GM19099 (cell line): Measurements from ENCODE around the gene ASS1.

ENCODE experiments used
- POLR2A ChIP-seq: IDR thresholded peaks from 3 replicates; pipeline ENCODE4 v1.6.1; 2011; ENCODE audit warnings: low read depth; ENCODE audit not compliant: insufficient read length; ENCODE audit errors: extremely low read depth

The ASS1 gene

DNA sequence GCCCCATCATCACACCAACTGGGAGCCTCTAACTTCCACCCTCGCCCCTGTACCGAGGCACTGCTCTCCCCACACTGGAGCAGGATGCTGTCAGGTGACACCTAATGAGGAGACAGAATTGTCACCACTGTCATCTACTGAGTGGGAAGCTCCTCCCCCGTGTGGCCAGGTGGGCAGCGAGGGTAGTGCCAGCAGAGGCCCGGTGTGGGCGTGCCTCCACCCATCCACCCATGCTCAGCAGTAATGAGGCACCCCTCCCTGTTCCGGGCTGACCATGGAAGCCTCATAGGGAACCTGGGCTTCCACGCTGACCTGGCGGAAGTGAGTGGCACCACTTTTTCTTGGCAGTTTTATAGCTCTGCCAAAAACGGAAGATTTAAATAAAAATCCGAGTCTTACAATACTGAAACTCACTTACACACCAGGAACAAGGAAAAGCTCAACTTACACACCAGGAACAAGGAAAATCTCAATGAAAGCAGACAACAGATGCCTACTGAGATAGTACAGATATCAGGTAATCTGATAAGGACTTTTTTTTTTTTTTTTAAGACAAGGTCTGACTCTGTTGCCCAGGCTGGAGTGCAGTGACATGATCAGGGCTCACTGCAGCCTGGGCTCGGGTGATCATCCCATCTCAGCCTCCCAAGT is 30.6 kb upstream of the ASS1 start:
- TF ChIP-seq POLR2A = no peak

- TF ChIP-seq POLR2A = no peak
Observed at GRCh38 chr9:130414910-130415746, 29.6 kb upstream of the ASS1 start.

- no peak for TF ChIP-seq POLR2A
Observed at GRCh38 chr9:130417602-130418001, 27.2 kb upstream of the ASS1 start.

DNA sequence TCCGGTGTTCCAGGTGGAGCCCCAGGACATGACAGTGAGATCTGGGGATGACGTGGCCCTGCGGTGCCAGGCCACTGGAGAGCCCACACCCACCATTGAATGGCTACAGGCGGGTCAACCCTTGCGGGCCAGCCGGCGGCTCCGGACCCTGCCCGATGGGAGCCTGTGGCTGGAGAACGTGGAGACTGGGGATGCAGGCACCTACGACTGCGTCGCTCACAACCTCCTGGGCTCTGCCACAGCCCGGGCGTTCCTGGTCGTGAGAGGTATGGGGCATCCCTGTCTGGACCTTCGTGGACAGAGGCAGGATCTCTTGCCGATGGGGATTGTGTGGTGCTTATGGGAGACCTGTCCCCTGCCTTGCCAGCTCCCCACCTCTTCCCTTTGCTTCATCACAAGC is 26.0 kb upstream of the ASS1 start:
- TF ChIP-seq POLR2A = no peak

GRCh38 chr9:130419521-130420035 is 25.2 kb upstream of the ASS1 start:
- TF ChIP-seq POLR2A = no peak

DNA sequence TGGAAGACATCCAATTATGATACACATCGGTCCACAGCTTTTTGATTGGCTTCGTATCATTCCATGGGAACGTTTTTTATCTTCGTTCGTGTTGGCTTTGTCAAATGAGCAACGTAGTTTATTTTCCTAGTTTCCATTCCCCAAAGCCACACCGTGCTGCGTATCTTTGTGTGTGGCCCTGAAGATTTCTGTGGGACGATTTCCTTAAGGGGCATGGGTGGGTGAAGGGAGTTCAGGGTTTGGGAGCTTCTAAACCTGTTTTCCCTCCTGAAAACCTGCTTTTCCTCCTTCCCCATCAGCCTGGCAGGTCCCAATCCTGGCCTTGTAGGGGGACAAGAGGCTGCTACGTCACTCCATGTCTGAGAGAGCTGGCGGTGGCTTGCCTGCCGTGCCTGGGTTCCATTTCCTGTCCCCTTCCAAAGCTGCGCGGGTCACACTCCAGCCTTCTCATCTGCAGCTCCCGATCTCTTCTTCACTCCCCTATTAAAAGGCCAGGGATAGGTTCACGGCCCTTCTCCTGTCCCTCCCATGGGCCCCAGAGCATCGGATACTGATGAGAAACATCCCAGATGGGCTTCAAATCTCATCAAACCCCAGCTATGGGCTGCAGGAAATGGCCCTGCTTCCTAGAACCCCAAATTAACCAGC is 23.5 kb upstream of the ASS1 start:
- TF ChIP-seq POLR2A = no peak

- TF ChIP-seq POLR2A = no peak
Observed at GRCh38 chr9:130421802-130422276, 22.9 kb upstream of the ASS1 start.

DNA sequence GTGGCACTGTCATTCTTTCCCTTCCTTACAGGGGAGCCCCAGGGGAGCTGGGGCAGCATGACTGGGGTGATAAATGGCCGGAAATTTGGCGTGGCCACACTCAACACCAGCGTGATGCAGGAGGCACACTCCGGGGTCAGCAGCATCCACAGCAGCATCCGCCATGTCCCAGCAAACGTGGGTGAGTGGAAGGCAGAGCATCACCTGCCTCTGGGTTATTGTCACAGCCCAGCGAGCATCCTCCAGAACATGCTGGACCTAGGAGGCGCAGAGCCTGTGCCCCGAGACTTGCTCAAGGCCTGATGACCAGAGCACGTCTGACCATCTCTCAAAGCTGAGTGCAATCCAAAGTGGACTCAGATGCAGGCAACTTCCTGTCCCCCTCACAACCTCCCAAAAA is 22.2 kb upstream of the ASS1 start:
- TF ChIP-seq POLR2A = no peak

GRCh38 chr9:130423272-130423671 is 21.5 kb upstream of the ASS1 start:
- TF ChIP-seq POLR2A = no peak

- no peak for TF ChIP-seq POLR2A
Observed at GRCh38 chr9:130424595-130425454, 19.9 kb upstream of the ASS1 start.

GRCh38 chr9:130425741-130426466 is 18.9 kb upstream of the ASS1 start:
- TF ChIP-seq POLR2A = no peak

- no peak for TF ChIP-seq POLR2A
Observed at GRCh38 chr9:130426467-130426773, 18.3 kb upstream of the ASS1 start.

DNA sequence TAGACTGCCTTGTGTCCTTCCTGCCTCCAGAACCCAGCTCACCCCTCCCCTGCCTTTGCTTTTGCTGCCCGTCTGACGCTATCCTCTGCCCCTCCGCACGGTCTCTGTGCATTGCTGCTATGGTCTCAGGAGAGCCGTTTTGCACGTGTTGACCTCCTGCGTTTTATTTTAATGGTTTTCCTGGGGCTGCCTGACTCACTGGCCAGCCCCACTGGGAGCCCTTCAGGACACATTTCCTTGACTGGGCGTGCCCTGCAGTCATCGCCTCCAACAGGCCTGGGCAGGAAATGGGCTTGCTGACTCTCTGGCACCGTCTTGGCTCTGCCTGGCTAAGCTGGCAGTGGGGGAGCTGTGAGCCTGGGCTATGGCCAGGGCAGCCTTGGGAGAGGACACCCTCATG is 17.9 kb upstream of the ASS1 start:
- no peak for TF ChIP-seq POLR2A

GRCh38 chr9:130427326-130427725 is 17.4 kb upstream of the ASS1 start:
- TF ChIP-seq POLR2A = no peak

- TF ChIP-seq POLR2A = no peak
Observed at GRCh38 chr9:130428086-130428665, 16.6 kb upstream of the ASS1 start.

- TF ChIP-seq POLR2A = no peak
Observed at GRCh38 chr9:130429381-130429780, 15.4 kb upstream of the ASS1 start.
